Suprapubic skin (tissue), 3 donors: ENCODE data around the gene KRTAP6-3.

Experiments
- POLR2AphosphoS5 ChIP-seq, 3 donors: sonication (generic); formaldehyde crosslinking; IDR thresholded peaks; one replicate each; pipeline ENCODE4 v1.6.1; 2017; ENCODE audit warnings: antibody characterized with exemption in 3 of 3
- TF ChIP-seq, protein P1 (sequence below), 2 donors: fragments of 200-600 bp in 1 of 2; fragments of 450-650 bp in 1 of 2; sonication (generic) in 1 of 2; IDR thresholded peaks; one replicate each; pipeline ENCODE4 v1.5.1; 2016 to 2019; ENCODE audit warnings: antibody characterized with exemption in 2 of 2, mild to moderate bottlenecking in 1 of 2, moderate library complexity in 1 of 2

DNA sequence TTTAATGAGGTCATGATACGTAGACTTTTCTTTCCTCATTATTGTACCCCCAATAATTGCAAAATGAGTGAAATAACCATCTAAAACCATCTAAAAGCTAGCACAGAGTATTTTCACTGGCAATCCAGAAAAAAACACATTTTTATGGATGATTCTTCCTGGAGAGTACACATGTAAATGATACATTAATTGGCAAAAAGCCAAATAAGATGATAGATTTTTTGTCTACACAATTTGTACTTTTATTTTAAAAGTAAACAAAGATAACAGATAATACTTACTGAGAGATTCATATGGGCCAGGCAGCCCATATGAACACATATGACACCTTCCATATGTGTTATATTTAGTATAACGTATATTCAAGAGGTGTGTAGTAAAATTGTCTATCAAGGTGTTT is 28.6 kb upstream of the KRTAP6-3 start:
- TF ChIP-seq, protein P1, sequence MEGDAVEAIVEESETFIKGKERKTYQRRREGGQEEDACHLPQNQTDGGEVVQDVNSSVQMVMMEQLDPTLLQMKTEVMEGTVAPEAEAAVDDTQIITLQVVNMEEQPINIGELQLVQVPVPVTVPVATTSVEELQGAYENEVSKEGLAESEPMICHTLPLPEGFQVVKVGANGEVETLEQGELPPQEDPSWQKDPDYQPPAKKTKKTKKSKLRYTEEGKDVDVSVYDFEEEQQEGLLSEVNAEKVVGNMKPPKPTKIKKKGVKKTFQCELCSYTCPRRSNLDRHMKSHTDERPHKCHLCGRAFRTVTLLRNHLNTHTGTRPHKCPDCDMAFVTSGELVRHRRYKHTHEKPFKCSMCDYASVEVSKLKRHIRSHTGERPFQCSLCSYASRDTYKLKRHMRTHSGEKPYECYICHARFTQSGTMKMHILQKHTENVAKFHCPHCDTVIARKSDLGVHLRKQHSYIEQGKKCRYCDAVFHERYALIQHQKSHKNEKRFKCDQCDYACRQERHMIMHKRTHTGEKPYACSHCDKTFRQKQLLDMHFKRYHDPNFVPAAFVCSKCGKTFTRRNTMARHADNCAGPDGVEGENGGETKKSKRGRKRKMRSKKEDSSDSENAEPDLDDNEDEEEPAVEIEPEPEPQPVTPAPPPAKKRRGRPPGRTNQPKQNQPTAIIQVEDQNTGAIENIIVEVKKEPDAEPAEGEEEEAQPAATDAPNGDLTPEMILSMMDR (IDR thresholded peaks at IDR 0.05) = no peak
- no peak for TF ChIP-seq POLR2AphosphoS5 (IDR thresholded peaks at IDR 0.05)
